MM.1S (cell line): ENCODE results near the gene PAPOLB.

ENCODE experiments used
- DNase-seq: peaks from one replicate; pipeline ENCODE4 v3.0.0-alpha.2; 2015
- H2AFZ ChIP-seq: fragments of 300-600 bp; sonication (generic); 2 replicates; pipeline ENCODE4 v1.6.0; 2016; ENCODE audit warnings: antibody characterized with exemption, low read length
- H3F3A ChIP-seq: fragments of 300-600 bp; sonication (generic); 2 replicates; pipeline ENCODE4 v1.6.1; 2016; ENCODE audit warnings: mild to moderate bottlenecking, antibody characterized with exemption, low read length, moderate library complexity, mixed read lengths; ENCODE audit not compliant: insufficient read depth
- H3K27ac ChIP-seq: fragments of 300-600 bp; sonication (generic); 2 replicates; pipeline ENCODE4 v1.5.1; 2016; ENCODE audit warnings: mild to moderate bottlenecking, low read length
- H3K27me3 ChIP-seq: fragments of 300-600 bp; sonication (generic); replicated peaks from 2 replicates; pipeline ENCODE4 v1.6.0; 2016; ENCODE audit warnings: low read length; ENCODE audit not compliant: insufficient read depth
- H3K36me3 ChIP-seq: fragments of 300-600 bp; sonication (generic); replicated peaks from 2 replicates; pipeline ENCODE4 v1.6.1; 2016; ENCODE audit warnings: mild to moderate bottlenecking, low read length, mixed read lengths; ENCODE audit not compliant: insufficient read depth
- H3K4me1 ChIP-seq: fragments of 300-600 bp; sonication (generic); 2 replicates; pipeline ENCODE4 v1.6.1; 2016; ENCODE audit warnings: low read length, mixed read lengths
- H3K4me2 ChIP-seq: fragments of 300-600 bp; sonication (generic); 2 replicates; pipeline ENCODE4 v1.6.0; 2016; ENCODE audit warnings: low read depth, low read length
- H3K4me3 ChIP-seq: fragments of 300-600 bp; sonication (generic); 2 replicates; pipeline ENCODE4 v1.5.1; 2016; ENCODE audit warnings: low read length, mixed read lengths
- H3K79me2 ChIP-seq: fragments of 300-600 bp; sonication (generic); 2 replicates; pipeline ENCODE4 v1.6.1; 2016; ENCODE audit warnings: mixed run types, low read length, mixed read lengths
- H3K9ac ChIP-seq: fragments of 300-600 bp; sonication (generic); 2 replicates; pipeline ENCODE4 v1.6.1; 2016; ENCODE audit warnings: low read length, mixed read lengths
- H3K9me2 ChIP-seq: fragments of 300-600 bp; sonication (generic); replicated peaks from 2 replicates; pipeline ENCODE4 v1.6.1; 2016; ENCODE audit warnings: mild to moderate bottlenecking, low read length, mixed read lengths; ENCODE audit not compliant: insufficient read depth
- H3K9me3 ChIP-seq: fragments of 300-600 bp; sonication (generic); replicated peaks from 2 replicates; pipeline ENCODE4 v1.6.1; 2016; ENCODE audit warnings: mild to moderate bottlenecking, low read length, mixed read lengths; ENCODE audit not compliant: insufficient read depth
- H4K20me1 ChIP-seq: fragments of 300-600 bp; sonication (generic); 2 replicates; pipeline ENCODE4 v1.6.1; 2016; ENCODE audit warnings: mild to moderate bottlenecking, low read length, moderate library complexity, mixed read lengths; ENCODE audit not compliant: insufficient read depth
- EZH2 ChIP-seq: fragments of 300-600 bp; sonication (generic); optimal IDR thresholded peaks from 2 replicates; pipeline ENCODE3; 2017; ENCODE audit warnings: low read depth, mild to moderate bottlenecking, antibody characterized with exemption, low read length, mixed read lengths
- EZH2phosphoT487 ChIP-seq: fragments of 300-600 bp; sonication (generic); IDR thresholded peaks from 2 replicates; pipeline ENCODE4 v1.6.1; 2018; ENCODE audit warnings: antibody characterized with exemption, low read length
- TF ChIP-seq, protein P1 (sequence below): fragments of 300-600 bp; sonication (generic); IDR thresholded peaks from 2 replicates; pipeline ENCODE4 v1.5.1; 2016; ENCODE audit warnings: antibody characterized with exemption, low read length, mixed read lengths

PAPOLB gene

GRCh38 chr7:4809091-4809591 is 52.7 kb downstream of the PAPOLB start:
- Histone ChIP-seq H3K27ac (no peak overlapping the region), H3K4me1 (no peaks in the 10 kb centered on the region), H3K4me3 (no peak overlapping the region), H3K4me2 (no peak overlapping the region), H3K9ac (no peak overlapping the region), H2AFZ (no peak overlapping the region), H3K9me2 (no peaks in the 10 kb centered on the region), H3K79me2 (no peaks in the 10 kb centered on the region), H3K36me3 (no peaks in the 10 kb centered on the region), H3K9me3 (no peaks in the 10 kb centered on the region), H3F3A (no peaks in the 10 kb centered on the region), H4K20me1 (no peaks in the 10 kb centered on the region), H3K27me3 (peaks cover 75% of the 10 kb centered on the region)
- no peak for DNase-seq
- TF ChIP-seq EZH2, result no peak
- TF ChIP-seq, protein P1, sequence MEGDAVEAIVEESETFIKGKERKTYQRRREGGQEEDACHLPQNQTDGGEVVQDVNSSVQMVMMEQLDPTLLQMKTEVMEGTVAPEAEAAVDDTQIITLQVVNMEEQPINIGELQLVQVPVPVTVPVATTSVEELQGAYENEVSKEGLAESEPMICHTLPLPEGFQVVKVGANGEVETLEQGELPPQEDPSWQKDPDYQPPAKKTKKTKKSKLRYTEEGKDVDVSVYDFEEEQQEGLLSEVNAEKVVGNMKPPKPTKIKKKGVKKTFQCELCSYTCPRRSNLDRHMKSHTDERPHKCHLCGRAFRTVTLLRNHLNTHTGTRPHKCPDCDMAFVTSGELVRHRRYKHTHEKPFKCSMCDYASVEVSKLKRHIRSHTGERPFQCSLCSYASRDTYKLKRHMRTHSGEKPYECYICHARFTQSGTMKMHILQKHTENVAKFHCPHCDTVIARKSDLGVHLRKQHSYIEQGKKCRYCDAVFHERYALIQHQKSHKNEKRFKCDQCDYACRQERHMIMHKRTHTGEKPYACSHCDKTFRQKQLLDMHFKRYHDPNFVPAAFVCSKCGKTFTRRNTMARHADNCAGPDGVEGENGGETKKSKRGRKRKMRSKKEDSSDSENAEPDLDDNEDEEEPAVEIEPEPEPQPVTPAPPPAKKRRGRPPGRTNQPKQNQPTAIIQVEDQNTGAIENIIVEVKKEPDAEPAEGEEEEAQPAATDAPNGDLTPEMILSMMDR, result no peak
- no peak for TF ChIP-seq EZH2phosphoT487

DNA sequence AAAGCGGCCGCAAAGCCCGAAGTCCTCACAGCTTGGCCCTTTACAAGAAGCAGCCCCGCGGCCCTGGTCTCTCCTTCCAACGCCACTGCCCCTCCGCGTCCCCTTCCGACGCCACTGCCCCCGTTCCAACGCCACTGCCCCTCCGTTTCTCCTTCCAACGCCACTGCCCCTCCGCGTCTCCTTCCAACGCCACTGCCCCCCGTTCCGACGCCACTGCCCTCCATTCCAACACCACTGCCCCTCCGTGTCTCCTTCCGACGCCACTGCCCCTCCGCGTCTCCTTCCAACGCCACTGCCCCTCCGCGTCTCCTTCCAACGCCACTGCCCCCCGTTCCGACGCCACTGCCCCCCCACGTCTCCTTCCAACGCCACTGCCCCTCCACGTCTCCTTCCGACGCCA is 53.3 kb downstream of the PAPOLB start:
- Histone ChIP-seq H3K4me1 (no peaks in the 10 kb centered on the region), H3K9ac (no peak overlapping the region), H3K27me3 (peaks cover 75% of the 10 kb centered on the region), H3F3A (no peaks in the 10 kb centered on the region), H3K4me3 (no peak overlapping the region), H3K36me3 (no peaks in the 10 kb centered on the region), H2AFZ (no peak overlapping the region), H3K79me2 (no peaks in the 10 kb centered on the region), H3K9me3 (no peaks in the 10 kb centered on the region), H4K20me1 (no peaks in the 10 kb centered on the region), H3K27ac (no peak overlapping the region), H3K9me2 (no peaks in the 10 kb centered on the region), H3K4me2 (no peak overlapping the region)
- DNase-seq, result no peak
- TF ChIP-seq EZH2 (no peak), EZH2phosphoT487 (no peak)
- TF ChIP-seq, protein P1, result no peak

- DNase-seq, result no peak
- Histone ChIP-seq H2AFZ (no peak overlapping the region), H3K9ac (no peak overlapping the region), H3K4me3 (no peak overlapping the region), H3K9me3 (no peaks in the 10 kb centered on the region), H3K36me3 (no peaks in the 10 kb centered on the region), H3F3A (no peaks in the 10 kb centered on the region), H3K4me2 (no peak overlapping the region), H3K9me2 (no peaks in the 10 kb centered on the region), H3K79me2 (no peaks in the 10 kb centered on the region), H3K27ac (no peak overlapping the region), H3K4me1 (no peaks in the 10 kb centered on the region), H4K20me1 (no peaks in the 10 kb centered on the region), H3K27me3 (peaks cover 70% of the 10 kb centered on the region)
- TF ChIP-seq EZH2phosphoT487, result no peak
- TF ChIP-seq EZH2, result no peak
- TF ChIP-seq, protein P1, result no peak
Observed at GRCh38 chr7:4808026-4808425, 53.8 kb downstream of the PAPOLB start.
